GM18499 (cell line): Measurements from ENCODE around the gene GLRX5.

ENCODE experiments used
- ATAC-seq: cut with Tn5 transposase; IDR thresholded peaks from one replicate; pipeline ENCODE4 v1.9.1; 2021; ENCODE audit warnings: moderate number of reproducible peaks; ENCODE audit not compliant: insufficient read depth, unreplicated experiment

GLRX5 gene

DNA sequence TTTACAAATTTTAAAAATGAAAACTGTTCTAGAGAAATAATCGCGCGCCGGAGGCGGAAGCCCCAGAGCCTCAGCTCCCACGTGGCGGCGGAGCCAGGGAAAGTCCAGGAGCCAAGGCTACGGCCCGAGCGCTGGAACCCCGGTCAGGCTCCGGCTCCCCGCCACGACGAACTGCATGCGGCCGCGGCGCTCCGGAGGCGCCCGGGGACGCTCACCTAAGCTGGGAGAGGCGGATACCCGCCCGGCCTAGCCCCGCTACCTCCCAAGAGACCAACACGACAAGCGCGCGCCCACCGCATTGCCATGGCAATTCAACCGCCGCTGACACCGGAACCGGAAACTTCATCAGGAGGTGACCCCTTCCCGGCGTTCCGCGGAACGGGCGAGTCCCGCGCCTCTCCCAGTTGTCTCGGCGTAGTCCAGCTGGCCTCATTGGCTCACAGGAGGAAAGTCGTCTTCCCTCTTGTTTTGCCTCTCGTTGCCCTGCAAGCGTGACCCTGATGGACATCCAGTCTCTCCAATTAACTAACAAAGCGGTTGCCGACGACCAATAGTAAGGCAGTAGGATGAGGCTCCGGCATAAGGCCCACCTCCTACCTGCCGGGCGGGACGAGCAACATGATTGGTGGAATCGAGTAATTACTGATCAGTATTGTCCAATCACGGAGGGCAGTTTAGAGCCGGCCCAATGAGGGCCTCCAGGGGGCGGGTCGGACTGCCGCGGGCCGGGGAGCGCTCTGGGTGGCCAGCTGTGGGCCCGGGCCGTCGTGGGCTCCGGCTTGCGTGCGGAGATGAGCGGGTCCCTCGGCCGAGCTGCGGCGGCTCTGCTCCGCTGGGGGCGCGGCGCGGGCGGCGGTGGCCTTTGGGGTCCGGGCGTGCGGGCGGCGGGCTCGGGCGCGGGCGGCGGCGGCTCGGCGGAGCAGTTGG, at the start of gene GLRX5:
GLRX5 (plus strand) TSS at position 752 of the 927 bp plus-strand sequence; CDS start at position 792, 40 bp downstream.
- peak; percentile 90 for ATAC-seq

DNA sequence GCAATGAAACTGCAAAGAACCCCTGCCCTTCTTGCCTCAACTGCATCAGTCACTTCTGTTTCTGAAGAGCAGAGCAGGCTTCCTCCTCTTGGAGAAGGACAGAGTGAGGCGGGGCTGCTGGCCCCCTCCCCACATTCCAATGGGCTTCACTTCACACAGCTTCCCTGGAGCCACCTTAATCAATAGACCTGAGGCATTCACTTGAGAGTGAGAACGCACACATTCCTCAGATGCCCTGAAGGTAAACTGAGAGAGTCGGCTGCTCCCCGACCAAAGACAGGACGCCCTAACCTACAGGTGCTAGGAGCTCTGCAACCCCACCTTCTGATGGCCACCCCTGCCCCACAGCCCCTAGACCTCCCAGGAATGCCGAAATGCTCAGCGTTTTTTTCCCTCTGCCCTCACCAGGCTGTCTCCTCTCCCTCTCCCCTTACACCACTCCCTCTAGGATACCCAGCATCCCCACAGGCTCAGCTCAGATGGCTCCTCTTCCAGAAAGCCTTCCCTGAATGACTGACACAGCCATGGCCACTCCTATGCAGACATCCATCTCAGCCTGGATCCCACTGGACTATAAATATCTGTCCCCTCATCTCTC, 49.5 kb upstream of the GLRX5 start:
- no peak for ATAC-seq

DNA sequence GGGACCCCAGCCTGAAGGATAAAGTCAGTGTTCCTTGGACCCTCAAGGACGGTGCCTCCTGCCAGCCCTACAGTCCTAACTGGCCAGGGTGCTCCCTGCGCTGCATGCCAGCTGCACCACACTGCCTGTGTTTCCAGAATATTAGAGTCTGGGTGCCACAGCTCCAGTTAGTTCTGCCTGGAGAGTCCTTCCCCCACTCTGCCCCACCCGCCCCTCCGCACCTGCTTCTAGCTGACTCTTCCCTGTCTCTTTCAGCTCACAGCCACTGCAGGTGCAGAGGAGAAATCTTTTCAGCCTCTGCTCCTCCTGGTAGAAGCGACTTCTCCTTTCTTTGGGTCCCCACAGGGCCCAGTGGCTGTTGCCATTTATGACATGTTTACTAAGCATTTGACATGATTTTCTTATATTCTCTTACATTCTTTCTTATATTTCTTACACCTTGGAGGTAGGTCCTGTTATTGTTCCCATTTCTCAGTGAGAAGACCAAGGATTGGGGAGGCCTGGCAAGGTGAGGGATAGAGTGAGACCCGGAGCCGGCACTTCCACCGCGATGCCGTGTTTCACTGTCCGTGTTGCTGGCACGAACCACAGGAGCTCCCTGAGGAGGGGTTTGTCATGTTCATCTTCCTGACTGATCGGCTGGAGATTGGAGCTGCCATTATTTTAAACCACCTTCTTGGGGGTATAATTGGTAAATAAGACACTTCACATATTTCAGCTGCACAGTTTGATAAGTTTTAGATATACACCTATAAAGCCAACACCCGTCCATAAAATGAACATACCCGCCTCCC, 47.8 kb upstream of the GLRX5 start:
- no peak for ATAC-seq

DNA sequence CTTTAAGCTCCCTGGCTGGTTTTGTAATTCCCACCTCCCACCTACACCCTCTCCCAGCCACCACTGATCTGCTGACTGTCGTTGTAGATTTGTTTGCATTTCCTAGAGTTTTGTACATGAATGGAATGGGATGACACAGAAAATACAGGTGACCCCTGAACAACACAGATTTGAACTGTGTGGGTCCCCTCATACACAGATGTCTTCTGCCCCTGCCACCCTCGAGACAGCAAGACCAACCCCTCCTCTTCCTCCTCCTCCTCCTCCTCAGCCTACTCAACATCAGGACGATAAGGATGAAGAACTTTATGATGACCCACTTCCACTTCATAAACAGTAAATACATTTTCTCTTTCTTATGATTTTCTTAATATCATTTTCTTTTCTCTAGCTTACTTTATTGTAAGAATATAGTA, 47.2 kb upstream of the GLRX5 start:
- no peak for ATAC-seq

DNA sequence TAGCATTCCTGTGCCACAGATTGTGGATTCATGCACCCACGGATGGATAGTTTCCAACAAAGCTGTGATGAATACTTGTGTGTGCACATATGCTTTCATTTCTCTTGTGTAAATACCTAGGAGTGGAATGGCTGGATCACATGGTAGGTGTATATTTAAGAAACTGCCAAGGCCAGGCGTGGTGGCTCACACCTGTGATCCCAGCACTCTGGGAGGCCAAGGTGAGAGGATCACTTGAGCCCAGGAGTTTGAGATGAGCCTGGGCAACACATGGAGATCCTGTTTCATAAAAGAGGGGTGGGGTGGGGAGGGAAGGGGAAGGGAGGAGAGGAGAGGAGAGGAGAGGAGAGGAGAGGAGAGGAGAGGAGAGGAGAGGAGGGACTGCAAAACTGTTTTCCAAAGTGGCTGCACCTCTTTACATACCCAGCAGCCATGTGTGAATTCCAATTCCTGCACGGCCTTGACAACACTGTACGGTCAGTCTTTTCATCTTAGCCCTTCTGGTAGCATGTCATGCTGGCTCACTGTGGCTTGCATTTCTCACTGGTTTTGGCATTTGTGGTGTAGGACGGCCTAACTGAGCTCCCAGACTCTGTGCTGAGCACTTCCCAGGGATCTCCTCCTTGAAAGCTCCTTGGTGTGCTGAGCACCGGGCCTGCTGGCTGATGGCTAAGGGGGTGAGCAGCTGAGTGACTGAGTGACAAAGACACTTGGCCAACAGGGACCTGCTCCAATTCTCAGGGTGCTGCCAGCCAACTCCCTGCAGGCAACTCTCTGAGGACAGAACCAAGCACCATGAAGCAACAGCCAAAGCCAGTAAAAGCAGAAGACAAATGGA, 46.3 kb upstream of the GLRX5 start:
- no peak for ATAC-seq

DNA sequence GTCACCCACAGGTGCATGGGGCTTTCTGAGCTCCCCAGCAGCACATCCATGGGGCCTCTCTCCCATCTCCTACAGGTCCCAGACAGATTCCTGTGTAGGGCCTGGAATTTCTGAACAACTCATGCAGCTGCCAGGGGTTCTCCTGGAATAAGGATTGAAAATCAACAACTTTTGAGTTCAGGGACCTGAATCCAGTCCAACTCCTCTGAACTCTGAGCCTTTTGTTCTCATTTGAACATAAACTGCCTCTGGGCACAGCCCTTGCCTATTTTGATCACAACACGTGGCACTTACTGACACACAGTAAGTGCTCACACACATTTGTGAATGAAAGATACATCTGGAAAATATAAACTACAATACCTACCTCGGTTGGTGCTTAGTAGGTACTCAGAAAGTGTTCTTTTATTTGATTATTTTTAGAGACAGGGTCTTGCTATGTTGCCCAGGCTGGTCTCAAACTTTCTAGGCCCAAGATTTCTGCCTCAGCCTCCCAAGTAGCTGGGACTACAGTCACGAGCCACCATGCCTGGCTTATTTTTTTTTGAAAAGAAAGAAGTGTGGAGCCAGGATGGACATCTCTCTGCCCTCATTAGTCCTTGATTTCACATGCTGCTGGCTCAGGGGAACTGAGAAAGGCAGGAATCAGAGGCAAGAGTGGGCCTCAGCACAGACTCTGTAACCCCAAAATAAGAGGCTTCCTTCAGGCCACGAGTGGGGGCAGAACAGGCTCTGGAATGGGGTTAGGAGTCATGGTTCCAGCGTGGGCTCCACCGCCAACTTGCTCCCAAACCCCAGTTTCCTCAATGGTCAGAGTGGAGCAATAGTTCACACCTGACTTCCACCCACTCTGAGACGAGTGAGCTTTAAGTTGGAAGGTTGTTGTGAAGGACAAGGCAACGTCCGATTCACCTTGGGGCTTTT, 45.4 kb upstream of the GLRX5 start:
- ATAC-seq: no peak

DNA sequence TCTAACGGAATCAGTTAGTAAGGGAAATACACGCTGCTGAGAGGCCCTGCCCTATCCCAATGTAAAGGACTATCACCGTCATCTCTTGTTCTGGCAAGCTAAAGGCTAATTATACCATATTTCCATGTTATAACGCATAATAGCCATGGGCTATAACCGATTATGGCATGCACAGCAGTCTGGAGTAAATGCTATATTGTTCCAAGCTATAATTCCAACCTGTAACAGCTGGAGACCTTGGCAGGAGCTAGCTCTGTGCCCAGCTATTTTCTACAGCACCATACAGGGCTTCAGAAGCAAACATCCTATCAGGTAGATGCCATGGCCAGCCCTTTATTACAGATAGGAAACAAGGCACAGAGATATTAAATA, 44.7 kb upstream of the GLRX5 start:
- no peak for ATAC-seq

DNA sequence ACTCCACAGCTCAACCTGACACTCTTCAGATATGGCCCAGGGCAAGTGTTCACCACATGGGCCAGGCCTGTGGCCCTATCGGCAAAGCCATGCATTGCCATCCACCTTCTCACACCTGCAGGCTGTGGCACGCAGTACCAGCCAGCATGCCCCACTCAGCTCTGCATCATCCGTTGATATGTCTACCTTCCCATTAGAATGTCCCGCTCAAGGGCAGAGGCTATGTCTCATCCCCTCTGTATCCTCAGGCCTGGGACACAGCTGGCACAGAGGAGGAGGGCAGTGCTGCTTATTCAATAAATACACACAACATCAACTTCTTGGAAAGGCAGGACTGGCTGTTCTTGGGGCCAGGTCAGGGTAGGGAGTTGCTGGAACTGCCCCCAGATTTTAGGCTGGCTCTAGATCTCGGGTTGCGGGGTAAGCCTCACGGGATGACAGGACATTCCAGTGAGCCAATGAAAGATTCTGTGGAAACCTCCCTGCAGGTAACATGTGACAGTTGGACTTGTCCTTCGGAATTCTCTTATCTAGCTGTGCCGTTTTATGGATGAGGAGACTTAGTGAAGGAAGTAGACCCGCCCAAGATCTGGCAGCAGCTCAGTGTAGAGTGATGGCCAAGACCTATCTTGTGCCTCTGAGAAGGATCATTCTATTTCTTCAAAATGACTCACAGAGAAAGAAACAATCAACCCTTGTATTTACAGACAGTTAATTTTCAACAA, 44.0 kb upstream of the GLRX5 start:
- ATAC-seq: no peak

DNA sequence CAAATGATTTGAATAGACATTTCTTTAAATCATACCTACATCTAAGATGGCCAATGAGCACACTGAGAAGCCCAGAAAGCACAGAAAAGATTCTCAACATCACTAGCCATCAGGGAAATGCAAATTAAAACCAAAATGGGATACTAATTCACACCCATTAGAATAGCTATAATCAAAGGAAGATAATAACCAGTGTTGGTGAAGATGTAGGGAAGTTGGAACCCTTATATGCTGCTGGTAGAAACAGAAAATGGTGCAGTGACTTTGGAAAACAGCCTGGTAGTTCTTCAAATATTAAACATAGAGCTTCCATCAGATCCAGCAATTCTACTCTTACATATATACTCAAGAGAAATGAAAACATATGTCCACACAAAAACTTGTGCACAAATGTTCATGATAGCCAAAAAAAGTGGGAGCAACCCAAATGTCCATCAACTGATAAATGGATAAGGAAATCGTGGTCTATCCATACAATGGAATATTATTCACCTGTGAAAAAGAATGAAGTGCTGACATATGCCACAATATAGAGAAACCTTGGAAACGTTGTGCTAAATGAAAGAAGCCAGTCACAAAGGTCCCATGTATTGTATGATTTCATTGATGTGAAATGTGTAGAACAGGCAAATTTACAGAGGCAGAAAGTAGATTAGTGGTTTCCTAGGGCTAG, 42.8 kb upstream of the GLRX5 start:
- no peak for ATAC-seq

DNA sequence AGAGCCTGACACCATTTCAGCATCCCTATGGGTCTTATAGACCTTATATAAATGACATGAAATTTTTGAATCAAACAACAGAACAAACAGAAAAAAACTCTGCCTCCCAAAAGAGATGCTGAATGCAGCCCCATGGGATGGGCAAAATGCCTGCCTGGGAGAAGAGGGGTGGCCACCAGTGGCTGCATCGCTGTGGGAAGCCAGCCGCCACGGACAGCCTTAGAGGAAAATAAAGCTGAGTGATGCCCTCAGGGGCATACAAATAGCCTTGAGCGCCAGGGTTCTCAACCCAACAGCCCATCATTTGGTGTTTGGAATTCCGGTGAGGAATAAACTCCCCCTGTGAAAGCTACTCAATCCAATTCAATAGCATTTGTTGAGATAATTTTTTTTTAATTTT, 41.3 kb upstream of the GLRX5 start:
- no peak for ATAC-seq

DNA sequence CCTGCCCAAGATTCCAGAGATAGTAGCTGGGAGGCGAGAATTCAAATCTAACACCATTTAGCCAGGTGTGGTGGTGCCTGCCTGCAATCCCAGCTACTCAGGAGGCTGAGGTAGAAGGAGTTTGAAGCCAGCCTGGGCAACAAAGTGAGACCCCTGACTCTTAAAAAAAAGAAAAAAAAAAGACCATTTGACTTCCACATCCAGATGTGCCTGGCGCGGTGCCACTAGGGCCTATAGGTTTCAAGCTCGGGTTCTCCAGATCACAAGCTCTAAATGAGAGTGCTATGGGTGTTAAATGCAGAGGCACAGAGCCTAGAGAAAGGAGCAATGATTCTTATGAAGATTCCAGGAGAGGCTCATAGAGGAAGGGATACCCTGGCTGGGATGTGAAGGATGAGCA, 40.9 kb upstream of the GLRX5 start:
- ATAC-seq: no peak

DNA sequence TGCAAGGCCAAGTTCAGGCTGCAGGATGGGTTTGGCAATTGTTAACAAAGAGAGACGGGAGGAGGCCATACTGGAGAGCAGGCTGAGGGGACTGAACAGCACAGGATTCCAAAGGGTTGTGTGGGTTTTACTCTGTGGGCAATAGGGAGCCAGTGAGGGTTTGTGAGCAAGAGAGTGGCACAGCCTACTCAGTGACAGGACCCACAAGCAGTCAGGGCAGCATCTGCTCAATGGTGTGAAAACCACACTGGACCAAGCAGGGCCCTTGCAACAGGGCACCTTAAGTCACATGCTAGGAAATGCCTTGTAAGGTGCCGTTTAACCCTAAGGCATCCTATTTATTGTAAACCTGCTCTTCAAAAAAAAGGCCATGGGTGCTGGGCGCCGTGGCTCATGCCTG, 40.4 kb upstream of the GLRX5 start:
- ATAC-seq: no peak

DNA sequence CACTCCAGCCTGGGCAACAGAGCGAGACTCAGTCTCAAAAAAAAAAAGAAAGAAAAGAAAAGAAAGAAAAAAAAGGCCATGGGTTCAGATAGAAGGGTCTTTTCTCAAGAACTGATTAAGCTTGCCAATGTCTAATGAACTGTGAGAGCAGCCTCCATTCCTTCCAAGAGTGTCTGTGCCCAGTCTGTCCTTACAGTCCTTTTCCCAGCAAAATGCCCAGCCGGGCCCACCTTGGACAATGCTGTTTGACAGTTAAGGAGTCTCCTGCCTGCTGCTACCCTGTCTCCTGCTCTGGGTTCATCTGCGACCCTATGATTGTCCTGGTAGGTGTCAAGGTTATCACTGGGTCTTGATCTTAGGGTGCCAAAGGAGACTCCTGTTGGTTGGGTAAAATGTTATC, 39.8 kb upstream of the GLRX5 start:
- ATAC-seq: no peak

DNA sequence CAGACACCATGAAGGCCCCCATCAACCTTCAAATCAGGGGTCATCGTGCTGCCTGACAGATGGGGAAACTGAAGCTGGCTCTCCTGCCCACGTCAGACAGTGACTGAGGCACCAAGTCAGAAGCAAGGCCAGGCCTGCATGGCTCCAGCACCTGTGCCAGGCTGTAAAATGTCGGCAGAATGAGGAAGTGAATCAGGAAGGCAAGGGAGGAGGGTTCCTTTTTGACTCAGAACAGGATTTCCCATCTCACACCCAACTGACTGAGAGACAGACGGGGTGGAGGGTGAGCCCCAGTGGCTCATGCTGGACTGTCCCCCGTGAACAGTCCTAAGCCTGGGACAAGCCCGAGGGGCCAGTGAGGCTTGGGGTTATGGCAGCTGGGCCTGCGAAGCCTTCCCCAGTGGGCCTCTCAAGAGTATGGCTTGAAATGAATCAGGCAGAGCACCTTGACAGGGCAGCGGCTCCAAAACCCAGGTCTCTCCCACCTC, 39.3 kb upstream of the GLRX5 start:
- peak; percentile 65 for ATAC-seq

DNA sequence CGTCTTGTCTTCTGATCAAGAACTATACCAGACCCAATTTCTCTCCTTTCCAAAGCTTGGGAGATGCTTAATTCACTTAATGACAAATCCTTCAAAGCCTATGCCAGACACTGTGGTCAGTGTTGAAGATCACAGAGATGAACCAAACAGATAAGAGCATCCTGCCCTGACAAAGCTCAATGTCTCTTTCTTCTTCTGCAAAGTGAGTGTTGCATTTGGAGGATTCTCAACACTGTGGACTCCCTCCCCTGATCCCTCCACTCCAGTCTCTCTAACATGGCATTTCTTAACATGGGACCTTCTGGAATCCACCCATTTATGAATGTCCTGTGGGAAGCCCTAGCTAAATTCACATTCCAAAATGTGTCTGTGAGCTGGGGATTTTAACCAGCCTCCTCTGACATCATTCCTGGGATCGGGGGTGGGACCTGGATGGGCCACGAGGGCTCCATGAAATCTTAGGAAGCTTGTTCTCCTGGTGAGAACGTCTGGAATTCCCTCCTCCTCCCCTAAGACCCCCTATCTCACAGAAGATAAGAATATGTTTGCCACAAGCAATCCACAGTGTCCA, 38.7 kb upstream of the GLRX5 start:
- no peak for ATAC-seq

DNA sequence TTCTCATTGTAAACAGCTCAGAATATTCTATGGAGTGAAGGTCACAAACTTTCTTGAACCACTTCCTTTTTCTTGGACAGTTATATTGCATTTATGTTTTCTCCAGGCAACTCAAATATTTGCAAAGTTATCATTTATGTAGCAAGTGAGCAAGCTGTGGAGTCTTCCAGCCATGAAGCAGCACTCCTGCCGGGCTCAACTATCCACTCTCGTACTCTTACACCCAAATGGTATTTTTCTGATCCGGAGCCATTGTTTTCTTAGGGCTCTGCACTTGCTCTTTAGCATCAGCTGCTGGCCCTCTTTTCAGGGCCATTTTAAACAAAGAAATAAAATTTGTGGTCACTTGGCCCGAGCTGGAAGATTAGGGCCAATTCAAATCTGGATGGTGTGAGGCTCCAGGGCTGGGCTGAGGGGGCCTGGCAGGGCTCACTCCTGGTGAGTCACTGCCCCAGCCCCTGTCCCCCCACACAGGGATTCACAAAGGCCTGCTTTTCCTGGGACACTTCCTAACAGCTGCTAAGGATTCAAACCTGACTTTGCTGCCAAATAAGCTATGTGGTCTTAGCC, 38.1 kb upstream of the GLRX5 start:
- ATAC-seq: no peak

DNA sequence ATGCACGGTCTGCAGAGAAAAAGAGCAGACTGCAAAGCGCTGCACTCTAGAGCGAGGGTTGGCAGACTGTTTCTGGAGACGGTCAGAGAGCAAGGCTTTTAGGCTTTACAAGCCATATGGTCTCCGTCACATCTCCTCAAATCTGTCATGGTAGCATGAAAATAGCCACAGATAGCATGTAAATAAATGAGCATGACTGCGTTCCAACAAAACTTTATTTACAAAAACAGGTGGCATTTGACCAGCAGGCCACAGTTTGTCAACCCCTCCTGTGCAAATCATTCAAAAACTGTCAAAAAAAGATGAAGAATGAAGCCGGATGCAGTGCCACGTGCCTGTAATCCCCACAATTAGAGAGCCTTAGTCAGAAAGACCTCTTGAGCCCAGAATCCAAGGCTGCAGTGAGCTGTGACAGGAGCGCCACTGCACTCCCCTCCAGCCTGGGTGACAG, 37.3 kb upstream of the GLRX5 start:
- no peak for ATAC-seq
